HL-60 (cell line): ENCODE data around the gene TCFL5.

ENCODE experiments used
- DNase-seq, 2 experiments: peaks; one replicate each; pipeline ENCODE4 v3.0.0-alpha.2; 2010 to 2020; ENCODE audit warnings: low read depth in 1 of 2, low spot score in 1 of 2
- H3K27ac ChIP-seq: fragments of 250-450 bp; sonication (Bioruptor Pico); replicated peaks from 2 replicates; pipeline ENCODE4 v1.5.1; 2020; ENCODE audit warnings: mild to moderate bottlenecking, moderate library complexity
- H3K27me3 ChIP-seq: fragments of 250-450 bp; sonication (Bioruptor Pico); 2 replicates; pipeline ENCODE4 v1.5.1; 2021; ENCODE audit warnings: mild to moderate bottlenecking, moderate library complexity; ENCODE audit not compliant: insufficient read depth, poor library complexity, severe bottlenecking
- H3K4me3 ChIP-seq: replicated peaks from 2 replicates; pipeline ENCODE4 v1.5.1; 2011; ENCODE audit warnings: mild to moderate bottlenecking, control low read depth, low read length; ENCODE audit not compliant: insufficient read depth
- GABPA ChIP-seq: IDR thresholded peaks from 2 replicates; pipeline ENCODE4 v1.6.1; 2012; ENCODE audit warnings: low read depth
- POLR2AphosphoS5 ChIP-seq: IDR thresholded peaks from 2 replicates; pipeline ENCODE4 v1.6.1; 2012; ENCODE audit warnings: low read depth
- SPI1 ChIP-seq: IDR thresholded peaks from 2 replicates; pipeline ENCODE4 v1.6.1; 2012; ENCODE audit warnings: low read depth, mild to moderate bottlenecking, borderline replicate concordance
- TF ChIP-seq, protein P1 (sequence below): IDR thresholded peaks from 2 replicates; pipeline ENCODE4 v1.6.1; 2012; ENCODE audit warnings: low read depth; ENCODE audit not compliant: insufficient replicate concordance
- TF ChIP-seq, protein P2 (sequence below): IDR thresholded peaks from one replicate; pipeline ENCODE4 v1.5.1; 2011; ENCODE audit warnings: low read length, control low read depth, inconsistent platforms; ENCODE audit not compliant: insufficient read depth

Gene TCFL5

DNA sequence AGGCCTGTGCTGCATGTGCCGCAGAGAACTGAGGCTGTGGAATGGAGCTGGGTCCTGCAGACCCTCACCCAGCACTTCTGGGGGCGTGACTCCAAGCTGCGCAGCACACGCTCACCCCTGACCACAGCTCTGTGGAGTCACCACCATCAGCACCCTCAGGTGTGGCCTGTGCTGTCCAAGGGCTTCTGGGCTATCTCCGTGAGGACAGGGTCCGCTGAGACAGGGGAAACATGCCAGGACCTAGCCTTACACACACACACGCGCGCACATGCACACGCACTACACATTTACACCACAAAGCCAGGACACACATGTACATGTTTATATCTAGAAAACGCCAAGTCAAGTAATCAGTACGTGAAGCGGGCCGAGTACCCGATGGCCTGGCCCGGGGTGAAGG lies 26.8 kb upstream of the TCFL5 start:
- no peak overlapping the region for H3K27ac ChIP-seq
- no peak for DNase-seq
- no peaks in the 10 kb centered on the region for H3K27me3 ChIP-seq
- TF ChIP-seq, protein P1, sequence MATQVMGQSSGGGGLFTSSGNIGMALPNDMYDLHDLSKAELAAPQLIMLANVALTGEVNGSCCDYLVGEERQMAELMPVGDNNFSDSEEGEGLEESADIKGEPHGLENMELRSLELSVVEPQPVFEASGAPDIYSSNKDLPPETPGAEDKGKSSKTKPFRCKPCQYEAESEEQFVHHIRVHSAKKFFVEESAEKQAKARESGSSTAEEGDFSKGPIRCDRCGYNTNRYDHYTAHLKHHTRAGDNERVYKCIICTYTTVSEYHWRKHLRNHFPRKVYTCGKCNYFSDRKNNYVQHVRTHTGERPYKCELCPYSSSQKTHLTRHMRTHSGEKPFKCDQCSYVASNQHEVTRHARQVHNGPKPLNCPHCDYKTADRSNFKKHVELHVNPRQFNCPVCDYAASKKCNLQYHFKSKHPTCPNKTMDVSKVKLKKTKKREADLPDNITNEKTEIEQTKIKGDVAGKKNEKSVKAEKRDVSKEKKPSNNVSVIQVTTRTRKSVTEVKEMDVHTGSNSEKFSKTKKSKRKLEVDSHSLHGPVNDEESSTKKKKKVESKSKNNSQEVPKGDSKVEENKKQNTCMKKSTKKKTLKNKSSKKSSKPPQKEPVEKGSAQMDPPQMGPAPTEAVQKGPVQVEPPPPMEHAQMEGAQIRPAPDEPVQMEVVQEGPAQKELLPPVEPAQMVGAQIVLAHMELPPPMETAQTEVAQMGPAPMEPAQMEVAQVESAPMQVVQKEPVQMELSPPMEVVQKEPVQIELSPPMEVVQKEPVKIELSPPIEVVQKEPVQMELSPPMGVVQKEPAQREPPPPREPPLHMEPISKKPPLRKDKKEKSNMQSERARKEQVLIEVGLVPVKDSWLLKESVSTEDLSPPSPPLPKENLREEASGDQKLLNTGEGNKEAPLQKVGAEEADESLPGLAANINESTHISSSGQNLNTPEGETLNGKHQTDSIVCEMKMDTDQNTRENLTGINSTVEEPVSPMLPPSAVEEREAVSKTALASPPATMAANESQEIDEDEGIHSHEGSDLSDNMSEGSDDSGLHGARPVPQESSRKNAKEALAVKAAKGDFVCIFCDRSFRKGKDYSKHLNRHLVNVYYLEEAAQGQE: no peak
- no peak for TF ChIP-seq GABPA
- no peak; the same call in 1 of the 2 replicates for TF ChIP-seq POLR2AphosphoS5
- TF ChIP-seq SPI1: no peak
- TF ChIP-seq, protein P2, sequence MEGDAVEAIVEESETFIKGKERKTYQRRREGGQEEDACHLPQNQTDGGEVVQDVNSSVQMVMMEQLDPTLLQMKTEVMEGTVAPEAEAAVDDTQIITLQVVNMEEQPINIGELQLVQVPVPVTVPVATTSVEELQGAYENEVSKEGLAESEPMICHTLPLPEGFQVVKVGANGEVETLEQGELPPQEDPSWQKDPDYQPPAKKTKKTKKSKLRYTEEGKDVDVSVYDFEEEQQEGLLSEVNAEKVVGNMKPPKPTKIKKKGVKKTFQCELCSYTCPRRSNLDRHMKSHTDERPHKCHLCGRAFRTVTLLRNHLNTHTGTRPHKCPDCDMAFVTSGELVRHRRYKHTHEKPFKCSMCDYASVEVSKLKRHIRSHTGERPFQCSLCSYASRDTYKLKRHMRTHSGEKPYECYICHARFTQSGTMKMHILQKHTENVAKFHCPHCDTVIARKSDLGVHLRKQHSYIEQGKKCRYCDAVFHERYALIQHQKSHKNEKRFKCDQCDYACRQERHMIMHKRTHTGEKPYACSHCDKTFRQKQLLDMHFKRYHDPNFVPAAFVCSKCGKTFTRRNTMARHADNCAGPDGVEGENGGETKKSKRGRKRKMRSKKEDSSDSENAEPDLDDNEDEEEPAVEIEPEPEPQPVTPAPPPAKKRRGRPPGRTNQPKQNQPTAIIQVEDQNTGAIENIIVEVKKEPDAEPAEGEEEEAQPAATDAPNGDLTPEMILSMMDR: no peak
- H3K4me3 ChIP-seq: no peak overlapping the region

DNA sequence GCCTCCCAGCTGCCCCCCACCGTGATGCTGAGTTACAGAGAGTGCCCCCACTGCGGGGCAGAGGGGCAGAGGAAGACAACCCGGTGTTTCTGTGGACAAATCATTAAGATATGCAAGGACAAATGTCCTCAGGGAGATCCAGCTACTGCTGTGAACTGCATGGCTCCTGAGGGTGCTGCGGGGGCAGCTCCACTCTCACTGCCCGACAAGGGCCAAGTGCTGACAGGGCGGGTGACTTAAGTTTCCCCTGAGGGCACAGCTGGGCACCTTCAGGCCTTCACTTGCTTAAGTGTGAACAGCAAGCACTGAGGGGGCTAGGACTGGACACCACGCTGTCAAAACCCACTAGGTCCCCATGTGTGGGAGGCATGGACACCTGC lies 26.2 kb upstream of the TCFL5 start:
- no peak for DNase-seq
- no peaks in the 10 kb centered on the region for H3K27me3 ChIP-seq
- peak overlapping the region; percentile 40 for H3K27ac ChIP-seq
- H3K4me3 ChIP-seq: no peak overlapping the region
- TF ChIP-seq POLR2AphosphoS5 (no peak), GABPA (no peak), SPI1 (no peak)
- TF ChIP-seq, protein P2: no peak
- TF ChIP-seq, protein P1: no peak

DNA sequence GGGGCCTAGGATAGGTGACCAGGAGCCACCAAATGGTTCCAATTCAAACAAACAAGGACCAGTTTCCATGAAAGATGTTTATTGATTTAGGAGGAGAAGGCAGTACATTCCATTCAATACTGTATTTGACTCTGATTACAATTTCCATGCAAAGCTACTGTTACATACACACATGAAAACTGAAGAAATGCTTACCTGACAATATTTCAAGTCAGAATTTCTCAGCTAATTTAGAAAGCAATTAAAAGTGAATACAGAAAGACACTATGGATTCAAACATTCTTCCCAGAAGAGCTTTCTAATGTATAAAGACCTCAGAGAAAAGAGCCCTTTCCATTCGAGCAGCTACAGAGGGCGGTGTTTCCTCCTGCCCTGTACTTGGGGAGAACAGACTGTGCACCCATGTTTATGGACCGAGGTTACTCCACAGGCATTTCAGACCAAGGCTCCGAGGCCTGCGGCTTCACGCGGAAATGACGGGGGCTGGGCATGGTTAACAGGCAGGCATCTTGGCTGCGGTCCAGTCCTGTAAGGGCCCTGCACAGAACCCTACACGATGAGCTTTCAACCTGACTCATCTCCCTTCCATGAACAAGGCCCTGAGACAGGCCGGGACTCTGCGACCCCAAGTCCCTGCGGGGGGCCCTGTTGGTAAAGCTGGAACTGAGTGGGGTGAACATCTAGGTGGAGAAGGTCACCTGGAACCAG lies 25.7 kb upstream of the TCFL5 start:
- Histone ChIP-seq H3K27ac (peak overlapping the region; percentile 40), H3K4me3 (no peak overlapping the region), H3K27me3 (no peaks in the 10 kb centered on the region)
- peak; percentile 79 to 94 for DNase-seq
- TF ChIP-seq POLR2AphosphoS5 (peak; percentile 74), GABPA (peak; percentile 64)
- TF ChIP-seq, protein P2: no peak

DNA sequence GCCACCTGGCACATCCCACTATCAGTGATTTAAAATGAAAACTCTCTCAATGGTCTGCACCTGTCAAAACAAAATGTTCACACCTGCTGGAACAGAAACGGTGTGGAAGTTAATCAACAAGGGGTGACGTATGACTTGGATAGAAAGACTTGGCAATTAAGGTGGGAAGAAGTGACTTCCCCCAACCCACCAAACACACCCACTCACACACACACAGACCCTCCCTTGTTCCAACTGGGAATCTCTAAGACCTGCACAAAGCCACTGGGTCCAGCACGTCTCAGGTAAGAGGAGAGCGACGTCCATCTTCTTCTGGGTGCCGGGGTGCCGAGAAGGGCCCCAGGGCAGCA lies 25.1 kb upstream of the TCFL5 start:
- Histone ChIP-seq H3K4me3 (no peak overlapping the region), H3K27ac (peak overlapping the region; percentile 11; the same call in 1 of the 2 replicates), H3K27me3 (no peaks in the 10 kb centered on the region)
- no peak for TF ChIP-seq POLR2AphosphoS5
- DNase-seq: no peak
